OCI-LY3 (cell line): ENCODE data around the gene PPP1R7.
A peak's percentile ranks its signal among the peaks of the same experiment; 100 is the strongest.

ENCODE experiments used
- H2AFZ ChIP-seq: fragments of 200-600, 300-600 bp; shearing (Covaris generic); 2 replicates; pipeline ENCODE4 v1.6.0; 2014; ENCODE audit warnings: antibody characterized with exemption, low read depth, low read length
- H3K27ac ChIP-seq: fragments of 200-600, 300-600 bp; sonication (generic); 2 replicates; pipeline ENCODE4 v1.5.1; 2014; ENCODE audit warnings: mild to moderate bottlenecking, low read length, moderate library complexity, mixed read lengths
- H3K27me3 ChIP-seq: fragments of 200-600, 300-600 bp; sonication (generic); 2 replicates; pipeline ENCODE4 v1.6.1; 2014; ENCODE audit warnings: low read depth, low read length, mixed read lengths
- H3K36me3 ChIP-seq: fragments of 200-600, 300-600 bp; sonication (generic); replicated peaks from 2 replicates; pipeline ENCODE3; 2014; ENCODE audit warnings: low read depth, low read length, mixed read lengths
- H3K4me1 ChIP-seq: fragments of 300-600, 200-600 bp; sonication (generic); 2 replicates; pipeline ENCODE4 v1.6.1; 2014; ENCODE audit warnings: low read length, mixed read lengths
- H3K4me2 ChIP-seq: fragments of 200-600, 300-600 bp; sonication (generic); 2 replicates; pipeline ENCODE4 v1.6.1; 2014; ENCODE audit warnings: low read length, mixed read lengths
- H3K4me3 ChIP-seq: fragments of 300-600, 200-600 bp; sonication (generic); 2 replicates; pipeline ENCODE4 v1.5.1; 2014; ENCODE audit warnings: antibody characterized with exemption, mild to moderate bottlenecking, low read length, moderate library complexity
- H3K79me2 ChIP-seq: fragments of 300-600, 200-600 bp; shearing (Covaris generic); 2 replicates; pipeline ENCODE4 v1.6.1; 2014; ENCODE audit warnings: mild to moderate bottlenecking, low read length, mixed read lengths
- H3K9ac ChIP-seq: fragments of 300-600, 200-600 bp; shearing (Covaris generic); 2 replicates; pipeline ENCODE4 v1.6.0; 2014; ENCODE audit warnings: mild to moderate bottlenecking, low read length, moderate library complexity
- H3K9me3 ChIP-seq: fragments of 200-600, 300-600 bp; shearing (Covaris generic); 2 replicates; pipeline ENCODE4 v1.6.1; 2014; ENCODE audit warnings: low read length, mixed read lengths; ENCODE audit not compliant: insufficient read depth
- H4K20me1 ChIP-seq: fragments of 200-600, 300-600 bp; sonication (generic); 2 replicates; pipeline ENCODE4 v1.6.1; 2016; ENCODE audit warnings: low read length, mixed read lengths; ENCODE audit not compliant: insufficient read depth
- CTCF ChIP-seq: fragments of 200-600, 300-600 bp; sonication (generic); IDR thresholded peaks from 2 replicates; pipeline ENCODE4 v1.5.1; 2014; ENCODE audit warnings: antibody characterized with exemption, low read length, low read depth
- EZH2phosphoT487 ChIP-seq: fragments of 200-600 bp; shearing (Covaris generic); IDR thresholded peaks from 2 replicates; pipeline ENCODE4 v1.6.1; 2018; ENCODE audit warnings: antibody characterized with exemption, mixed run types, low read depth

PPP1R7 gene

DNA sequence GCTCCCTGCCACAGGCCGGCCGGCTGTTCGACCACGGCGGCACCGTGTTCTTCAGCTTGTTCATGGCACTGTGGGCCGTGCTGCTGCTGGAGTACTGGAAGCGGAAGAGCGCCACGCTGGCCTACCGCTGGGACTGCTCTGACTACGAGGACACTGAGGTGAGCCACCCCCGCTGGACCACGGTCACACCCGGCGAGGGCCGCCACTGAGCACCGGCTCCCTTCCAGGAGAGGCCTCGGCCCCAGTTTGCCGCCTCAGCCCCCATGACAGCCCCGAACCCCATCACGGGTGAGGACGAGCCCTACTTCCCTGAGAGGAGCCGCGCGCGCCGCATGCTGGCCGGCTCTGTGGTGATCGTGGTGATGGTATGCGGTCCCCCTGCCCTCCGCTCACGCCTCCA lies 59.0 kb downstream of the PPP1R7 start:
- no peak overlapping the region for H3K4me2 ChIP-seq
- no peaks in the 10 kb centered on the region for H3K27me3 ChIP-seq
- H4K20me1 ChIP-seq: no peaks in the 10 kb centered on the region
- no peaks in the 10 kb centered on the region for H3K4me1 ChIP-seq
- no peak for TF ChIP-seq CTCF
- no peak for TF ChIP-seq EZH2phosphoT487
- H2AFZ ChIP-seq: no peak overlapping the region
- no peaks in the 10 kb centered on the region for H3K79me2 ChIP-seq
- H3K9ac ChIP-seq: no peak overlapping the region
- no peaks in the 10 kb centered on the region for H3K36me3 ChIP-seq
- no peaks in the 10 kb centered on the region for H3K9me3 ChIP-seq
- H3K4me3 ChIP-seq: no peak overlapping the region
- no peak overlapping the region for H3K27ac ChIP-seq

DNA sequence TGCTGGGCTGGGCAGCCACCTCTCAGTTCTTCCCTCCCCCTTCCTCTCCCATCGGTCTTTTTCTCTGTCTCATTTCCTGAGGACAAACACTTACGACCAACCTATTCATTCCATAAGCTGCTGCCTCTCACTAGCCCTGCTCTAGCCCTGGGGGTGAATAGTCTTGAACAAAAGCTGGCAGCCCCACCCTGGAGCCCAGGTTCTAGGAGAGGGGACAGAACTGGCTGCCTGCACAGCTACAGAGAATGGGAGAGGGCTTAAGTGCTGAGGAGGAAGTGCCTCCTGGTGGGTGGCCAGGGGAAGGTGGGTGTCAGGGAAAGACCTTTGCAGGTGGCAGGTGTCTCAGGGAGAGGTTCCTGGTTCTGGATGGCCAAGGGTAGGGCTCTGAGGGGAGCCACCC lies 61.0 kb downstream of the PPP1R7 start:
- Histone ChIP-seq H3K9me3 (no peaks in the 10 kb centered on the region), H4K20me1 (no peaks in the 10 kb centered on the region), H3K27me3 (no peaks in the 10 kb centered on the region), H2AFZ (no peak overlapping the region), H3K27ac (no peak overlapping the region), H3K4me2 (no peak overlapping the region), H3K4me3 (no peak overlapping the region), H3K9ac (no peak overlapping the region), H3K36me3 (no peaks in the 10 kb centered on the region), H3K79me2 (no peaks in the 10 kb centered on the region), H3K4me1 (no peaks in the 10 kb centered on the region)
- 0 out of 2 replicates have a peak, but pooled peaks have one; percentile 7 for TF ChIP-seq CTCF
- no peak for TF ChIP-seq EZH2phosphoT487

DNA sequence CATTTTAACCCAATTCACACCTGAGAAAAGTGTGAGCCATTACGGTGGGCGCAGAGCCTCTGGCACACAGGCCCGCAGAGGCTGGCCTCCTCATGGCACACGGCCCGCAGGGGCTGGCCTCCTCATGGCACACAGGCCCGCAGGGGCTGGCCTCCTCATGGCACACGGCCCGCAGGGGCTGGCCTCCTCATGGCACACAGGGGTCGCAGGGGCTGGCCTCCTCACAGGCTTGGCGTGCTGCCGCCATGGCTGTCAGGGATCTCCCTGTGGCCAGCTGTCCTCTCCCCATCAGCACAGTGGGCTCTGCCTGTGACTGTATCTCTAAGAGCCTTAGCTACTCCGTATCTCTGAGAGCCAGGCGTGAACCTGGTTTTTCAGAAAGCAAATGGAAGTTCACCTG lies 62.8 kb downstream of the PPP1R7 start:
- no peak overlapping the region for H3K4me3 ChIP-seq
- H3K4me1 ChIP-seq: no peaks in the 10 kb centered on the region
- H3K27ac ChIP-seq: no peak overlapping the region
- no peak overlapping the region for H3K4me2 ChIP-seq
- H3K27me3 ChIP-seq: 0 out of 2 replicates have a peak, but pooled peaks cover 4% of the 10 kb centered on the region
- H2AFZ ChIP-seq: no peak overlapping the region
- no peak overlapping the region for H3K9ac ChIP-seq
- no peaks in the 10 kb centered on the region for H4K20me1 ChIP-seq
- H3K79me2 ChIP-seq: no peaks in the 10 kb centered on the region
- TF ChIP-seq EZH2phosphoT487 (no peak), CTCF (no peak)
- no peaks in the 10 kb centered on the region for H3K36me3 ChIP-seq
- no peaks in the 10 kb centered on the region for H3K9me3 ChIP-seq

- H4K20me1 ChIP-seq: no peaks in the 10 kb centered on the region
- TF ChIP-seq CTCF (no peak), EZH2phosphoT487 (no peak)
- H3K4me1 ChIP-seq: no peaks in the 10 kb centered on the region
- no peak overlapping the region for H3K4me3 ChIP-seq
- H3K27me3 ChIP-seq: 0 out of 2 replicates have a peak, but pooled peaks cover 4% of the 10 kb centered on the region
- H3K79me2 ChIP-seq: no peaks in the 10 kb centered on the region
- H3K27ac ChIP-seq: no peak overlapping the region
- no peak overlapping the region for H2AFZ ChIP-seq
- H3K36me3 ChIP-seq: no peaks in the 10 kb centered on the region
- no peak overlapping the region for H3K9ac ChIP-seq
- no peaks in the 10 kb centered on the region for H3K9me3 ChIP-seq
- H3K4me2 ChIP-seq: no peak overlapping the region
Observed at GRCh38 chr2:241213567-241213966, 63.3 kb downstream of the PPP1R7 start.
